SU-DHL-6 (cell line): ENCODE data around the gene NTF3.

Experiments
- H2AFZ ChIP-seq: fragments of 200-600 bp; sonication (generic); 2 replicates; pipeline ENCODE4 v1.6.1; 2014; ENCODE audit warnings: low read depth, mild to moderate bottlenecking, moderate library complexity, mixed read lengths, antibody characterized with exemption, low read length; ENCODE audit not compliant: severe bottlenecking
- H3F3A ChIP-seq: fragments of 200-600 bp; shearing (Covaris generic); 2 replicates; pipeline ENCODE4 v1.6.0; 2016; ENCODE audit warnings: antibody characterized with exemption, mild to moderate bottlenecking; ENCODE audit not compliant: insufficient read depth
- H3K27ac ChIP-seq: fragments of 200-600 bp; sonication (generic); 2 replicates; pipeline ENCODE4 v1.5.1; 2016; ENCODE audit warnings: low read depth, mild to moderate bottlenecking, low read length, moderate library complexity, mixed read lengths
- H3K27me3 ChIP-seq: fragments of 200-600 bp; sonication (generic), shearing (Covaris generic); 2 replicates; pipeline ENCODE4 v1.6.0; 2014; ENCODE audit warnings: mild to moderate bottlenecking, low read length
- H3K36me3 ChIP-seq: fragments of 200-600 bp; sonication (generic); 2 replicates; pipeline ENCODE4 v1.6.1; 2014; ENCODE audit warnings: mild to moderate bottlenecking, low read length, mixed read lengths
- H3K4me2 ChIP-seq: fragments of 300-600, 200-600 bp; shearing (Covaris generic), sonication (generic); 2 replicates; pipeline ENCODE4 v1.6.0; 2014; ENCODE audit warnings: low read length, low read depth, mild to moderate bottlenecking; ENCODE audit not compliant: poor library complexity, severe bottlenecking
- H3K4me3 ChIP-seq: fragments of 200-600 bp; sonication (generic); 2 replicates; pipeline ENCODE4 v1.5.1; 2014; ENCODE audit warnings: antibody characterized with exemption, low read length, mild to moderate bottlenecking, mixed read lengths; ENCODE audit not compliant: insufficient read depth, poor library complexity, severe bottlenecking
- H3K79me2 ChIP-seq: fragments of 200-600 bp; sonication (generic); 2 replicates; pipeline ENCODE4 v1.6.1; 2014; ENCODE audit warnings: mild to moderate bottlenecking, low read length, moderate library complexity; ENCODE audit not compliant: insufficient read depth
- H3K9ac ChIP-seq: fragments of 200-600 bp; sonication (generic); 2 replicates; pipeline ENCODE4 v1.7.0; 2014; ENCODE audit warnings: mild to moderate bottlenecking, low read length
- H3K9me2 ChIP-seq: fragments of 200-600 bp; sonication (generic); replicated peaks from 2 replicates; pipeline ENCODE4 v1.6.1; 2014; ENCODE audit warnings: low read length; ENCODE audit not compliant: insufficient read depth
- H3K9me3 ChIP-seq: fragments of 200-600 bp; sonication (generic); 2 replicates; pipeline ENCODE4 v1.6.1; 2014; ENCODE audit warnings: low read length, mixed read lengths; ENCODE audit not compliant: insufficient read depth
- H4K20me1 ChIP-seq: fragments of 200-600 bp; sonication (generic); 2 replicates; pipeline ENCODE4 v1.6.1; 2014; ENCODE audit warnings: low read depth, mild to moderate bottlenecking, antibody characterized with exemption, low read length, moderate library complexity, mixed read lengths
- EZH2phosphoT487 ChIP-seq: fragments of 200-600 bp; sonication (generic), shearing (Covaris generic); conservative IDR thresholded peaks from 2 replicates; pipeline ENCODE4 v1.6.1; 2018; ENCODE audit warnings: mild to moderate bottlenecking, antibody characterized with exemption, low read length, moderate library complexity, mixed read lengths
- TF ChIP-seq, protein P1 (sequence below): fragments of 200-600 bp; sonication (generic); IDR thresholded peaks from one replicate; pipeline ENCODE4 v1.5.1; 2017; ENCODE audit warnings: antibody characterized with exemption, mild to moderate bottlenecking, low read length, moderate library complexity; ENCODE audit not compliant: insufficient read depth, poor library complexity, severe bottlenecking

NTF3 gene

DNA sequence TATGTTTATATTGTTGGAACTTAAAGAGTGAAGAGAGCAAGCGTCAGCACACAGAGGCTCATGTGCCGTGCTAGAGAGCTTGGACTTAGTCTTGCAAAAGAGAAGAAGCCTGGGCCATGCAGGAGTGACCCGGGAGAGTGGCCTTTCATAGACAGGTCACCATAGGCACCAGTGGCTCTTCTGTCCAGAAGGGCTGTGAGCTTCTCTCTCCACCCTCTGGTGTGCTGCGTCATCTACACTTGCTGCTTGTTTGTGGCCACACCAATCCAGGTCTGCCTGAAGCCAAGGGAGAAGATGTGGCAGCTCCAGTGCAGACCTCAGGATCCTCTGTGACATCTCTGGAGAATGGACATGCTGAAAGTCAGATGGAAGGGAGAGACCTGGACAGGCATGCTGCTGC, 74.4 kb downstream of the NTF3 start:
- no peak overlapping the region for H3K4me2 ChIP-seq

DNA sequence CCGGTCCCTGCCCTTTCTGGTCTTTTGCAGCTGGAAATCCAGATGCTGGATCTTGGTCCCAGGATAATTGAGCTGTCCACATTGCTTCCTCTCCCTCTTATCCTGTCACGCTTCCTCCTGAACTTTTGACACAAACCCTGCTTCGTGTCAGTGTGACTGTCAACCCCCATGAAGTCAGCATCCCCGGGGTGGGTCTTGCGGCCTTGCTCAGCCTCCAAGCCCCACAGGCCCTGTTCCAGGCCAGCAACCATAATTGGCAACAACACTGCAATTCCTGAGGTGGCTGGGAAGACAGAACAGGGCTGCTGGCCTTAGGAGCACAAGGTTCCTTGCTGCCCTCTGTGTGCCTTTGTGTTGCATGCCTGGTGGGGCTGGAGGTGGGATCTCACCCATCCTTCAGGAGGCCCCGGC, 74.9 kb downstream of the NTF3 start:
- no peaks in the 10 kb centered on the region for H3K27me3 ChIP-seq
- H3K4me2 ChIP-seq: no peak overlapping the region
- H3K79me2 ChIP-seq: no peaks in the 10 kb centered on the region
- no peak for TF ChIP-seq EZH2phosphoT487
- TF ChIP-seq, protein P1, sequence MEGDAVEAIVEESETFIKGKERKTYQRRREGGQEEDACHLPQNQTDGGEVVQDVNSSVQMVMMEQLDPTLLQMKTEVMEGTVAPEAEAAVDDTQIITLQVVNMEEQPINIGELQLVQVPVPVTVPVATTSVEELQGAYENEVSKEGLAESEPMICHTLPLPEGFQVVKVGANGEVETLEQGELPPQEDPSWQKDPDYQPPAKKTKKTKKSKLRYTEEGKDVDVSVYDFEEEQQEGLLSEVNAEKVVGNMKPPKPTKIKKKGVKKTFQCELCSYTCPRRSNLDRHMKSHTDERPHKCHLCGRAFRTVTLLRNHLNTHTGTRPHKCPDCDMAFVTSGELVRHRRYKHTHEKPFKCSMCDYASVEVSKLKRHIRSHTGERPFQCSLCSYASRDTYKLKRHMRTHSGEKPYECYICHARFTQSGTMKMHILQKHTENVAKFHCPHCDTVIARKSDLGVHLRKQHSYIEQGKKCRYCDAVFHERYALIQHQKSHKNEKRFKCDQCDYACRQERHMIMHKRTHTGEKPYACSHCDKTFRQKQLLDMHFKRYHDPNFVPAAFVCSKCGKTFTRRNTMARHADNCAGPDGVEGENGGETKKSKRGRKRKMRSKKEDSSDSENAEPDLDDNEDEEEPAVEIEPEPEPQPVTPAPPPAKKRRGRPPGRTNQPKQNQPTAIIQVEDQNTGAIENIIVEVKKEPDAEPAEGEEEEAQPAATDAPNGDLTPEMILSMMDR: no peak
- no peak overlapping the region for H3K4me3 ChIP-seq
- no peak overlapping the region for H3K27ac ChIP-seq
- H3F3A ChIP-seq: no peaks in the 10 kb centered on the region
- no peaks in the 10 kb centered on the region for H3K9me2 ChIP-seq
- no peaks in the 10 kb centered on the region for H3K36me3 ChIP-seq
- no peak overlapping the region for H2AFZ ChIP-seq
- H4K20me1 ChIP-seq: no peaks in the 10 kb centered on the region
- H3K9me3 ChIP-seq: no peaks in the 10 kb centered on the region
- no peak overlapping the region for H3K9ac ChIP-seq

More for the DNA sequence above, 74.4 kb downstream of the NTF3 start:
- TF ChIP-seq EZH2phosphoT487: no peak
- TF ChIP-seq, protein P1: no peak
- H3K79me2 ChIP-seq: no peaks in the 10 kb centered on the region
- H3K4me3 ChIP-seq: no peak overlapping the region
- H3K36me3 ChIP-seq: no peaks in the 10 kb centered on the region
- no peaks in the 10 kb centered on the region for H3K9me3 ChIP-seq
- no peaks in the 10 kb centered on the region for H3F3A ChIP-seq
- no peak overlapping the region for H2AFZ ChIP-seq
- no peak overlapping the region for H3K9ac ChIP-seq
- no peak overlapping the region for H3K27ac ChIP-seq
- no peaks in the 10 kb centered on the region for H3K9me2 ChIP-seq
- H3K27me3 ChIP-seq: no peaks in the 10 kb centered on the region
- no peaks in the 10 kb centered on the region for H4K20me1 ChIP-seq

DNA sequence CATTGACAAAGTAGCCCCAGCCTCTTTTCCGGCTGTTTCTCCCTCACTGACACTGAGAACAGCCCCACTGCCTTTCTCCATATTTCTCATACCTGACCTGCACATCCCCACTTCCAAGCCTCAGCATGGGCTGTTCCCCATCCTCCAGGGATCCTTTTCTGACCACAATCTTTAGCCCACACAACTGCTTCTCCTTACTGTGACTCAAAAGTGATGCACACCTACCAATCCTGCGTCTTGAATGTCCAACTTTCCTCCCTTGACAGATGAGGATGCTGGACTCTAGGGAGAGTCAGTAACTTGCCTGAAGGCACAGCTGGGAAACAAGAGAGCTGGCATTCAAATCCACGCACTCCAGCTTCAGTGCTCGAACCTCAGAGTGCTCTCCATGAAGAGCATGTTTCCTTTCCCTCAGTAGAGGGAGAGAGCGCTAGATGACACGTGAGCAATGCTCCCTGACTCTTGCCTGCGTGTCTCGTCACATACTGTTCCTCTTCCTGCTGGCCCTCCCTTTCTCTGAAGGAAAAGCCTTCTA, 75.6 kb downstream of the NTF3 start:
- Histone ChIP-seq H3K9ac (no peak overlapping the region), H3K9me2 (no peaks in the 10 kb centered on the region), H3K27ac (no peak overlapping the region), H3K9me3 (no peaks in the 10 kb centered on the region), H3K36me3 (no peaks in the 10 kb centered on the region), H3K4me3 (no peak overlapping the region), H4K20me1 (no peaks in the 10 kb centered on the region), H3K4me2 (no peak overlapping the region), H3F3A (no peaks in the 10 kb centered on the region), H3K27me3 (no peaks in the 10 kb centered on the region), H2AFZ (no peak overlapping the region), H3K79me2 (no peaks in the 10 kb centered on the region)
- TF ChIP-seq, protein P1: no peak
- no peak for TF ChIP-seq EZH2phosphoT487
